Hypothalamus (tissue), 51 donors: ENCODE measurements around the gene RABEPK.
"Not testable (repeated sequence)": the region's sequence is repeated elsewhere in the genome, so short reads cannot be mapped to it uniquely, and the experiment has no call there.

Experiments
- DNase-seq, 51 donors: peaks; one replicate each; lab custom pipeline; 2025; lab: John Stamatoyannopoulos, UW

RABEPK gene

DNA sequence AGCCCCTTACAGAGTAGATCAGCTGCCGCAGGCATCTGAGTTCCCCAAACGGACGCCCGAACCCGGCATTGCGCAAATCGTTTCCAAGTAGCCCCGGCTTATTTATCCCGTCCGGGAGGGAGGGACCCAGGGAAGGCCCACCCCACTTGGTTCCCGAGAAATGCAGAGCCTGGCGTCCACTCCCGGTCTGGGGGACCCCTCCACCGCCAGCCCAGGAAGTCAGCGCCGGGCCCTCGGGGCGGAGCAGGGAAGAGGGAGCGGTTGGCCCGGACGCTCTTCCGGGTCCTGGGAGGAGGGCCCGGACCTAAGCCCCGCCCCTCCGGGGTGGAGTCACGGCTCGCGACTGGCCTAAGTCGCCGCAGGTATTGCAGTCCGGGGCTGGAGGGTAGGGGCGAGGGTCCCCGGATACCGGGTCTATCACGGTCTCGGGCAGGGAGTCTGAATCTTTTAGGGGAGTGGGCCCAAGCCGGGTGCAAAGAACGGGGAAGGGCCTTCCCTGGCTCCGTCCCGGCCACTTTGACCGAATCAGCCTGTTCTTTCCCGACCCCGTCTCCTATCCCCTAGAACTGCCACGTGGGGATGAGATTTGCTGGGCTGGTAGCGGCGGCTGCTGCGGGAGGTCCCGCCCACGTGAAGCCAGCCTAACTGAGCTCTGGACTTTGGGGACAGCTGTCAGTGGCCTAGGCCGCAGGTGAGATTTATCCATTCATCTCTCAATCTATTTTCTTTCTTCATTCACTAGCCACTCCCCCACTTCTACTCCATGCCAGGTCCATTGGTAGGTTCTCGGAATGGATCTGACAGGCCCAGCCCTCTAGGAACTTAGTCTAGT, at the start of gene RABEPK:
Gene RABEPK, plus strand, starts transcription at position 327 of the 832 bp plus-strand sequence. CDS start 2,472 bp downstream, outside the sequence.
- peak; percentile 49 to 93 (median 83) for DNase-seq

DNA sequence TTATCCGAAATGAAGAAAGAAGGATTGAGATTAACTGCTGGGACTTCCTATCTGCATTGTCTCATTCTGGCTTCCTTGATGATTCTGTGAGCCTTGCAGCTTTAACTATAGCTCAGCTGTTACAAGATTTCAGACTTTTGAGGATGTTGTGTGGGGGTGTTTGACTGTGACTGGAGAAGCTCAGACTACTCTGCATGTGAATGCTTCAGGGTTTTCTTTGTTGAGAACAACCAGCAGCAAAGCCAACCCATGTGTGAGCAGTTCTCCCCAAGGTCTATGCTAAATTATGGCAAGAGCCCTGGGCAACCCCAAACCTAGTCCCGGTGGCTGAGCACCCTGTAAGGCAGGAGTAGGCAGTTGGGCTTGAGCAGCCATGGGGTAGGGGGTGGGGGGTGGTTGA, 48.6 kb upstream of the RABEPK start:
- DNase-seq: peak in 1 of 51 donors; percentile 19

DNA sequence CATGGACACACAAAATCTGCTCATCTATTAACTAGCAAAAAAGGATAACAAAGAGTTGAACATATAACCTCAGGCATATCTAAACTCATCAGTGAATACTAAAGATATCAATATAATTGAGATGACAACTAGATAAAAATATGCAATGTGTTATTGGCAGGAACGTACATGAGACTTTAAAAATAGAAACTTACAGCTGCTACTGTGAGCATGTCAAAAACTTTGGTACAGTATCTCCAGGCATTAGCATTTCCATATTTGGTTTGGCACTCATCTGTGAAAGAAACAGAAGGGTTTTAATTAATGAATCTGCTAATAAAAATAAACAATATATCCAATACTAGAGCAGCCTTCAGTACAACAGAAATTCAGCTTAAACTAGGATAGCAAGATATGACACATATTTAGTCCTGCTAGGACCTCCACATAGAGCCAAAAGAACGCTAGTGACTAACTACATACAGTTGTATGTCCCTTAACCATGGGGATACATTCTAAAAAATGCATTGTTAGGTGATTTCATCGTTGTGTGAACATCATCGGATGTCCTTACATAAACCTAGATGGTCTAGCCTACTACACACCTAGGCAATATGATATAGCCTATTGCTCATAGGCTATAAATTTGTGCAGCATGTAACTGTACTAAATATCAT, 46.5 kb upstream of the RABEPK start:
- no peak for DNase-seq

- no peak for DNase-seq
Observed at GRCh38 chr9:125156551-125156950, 43.8 kb upstream of the RABEPK start.

DNA sequence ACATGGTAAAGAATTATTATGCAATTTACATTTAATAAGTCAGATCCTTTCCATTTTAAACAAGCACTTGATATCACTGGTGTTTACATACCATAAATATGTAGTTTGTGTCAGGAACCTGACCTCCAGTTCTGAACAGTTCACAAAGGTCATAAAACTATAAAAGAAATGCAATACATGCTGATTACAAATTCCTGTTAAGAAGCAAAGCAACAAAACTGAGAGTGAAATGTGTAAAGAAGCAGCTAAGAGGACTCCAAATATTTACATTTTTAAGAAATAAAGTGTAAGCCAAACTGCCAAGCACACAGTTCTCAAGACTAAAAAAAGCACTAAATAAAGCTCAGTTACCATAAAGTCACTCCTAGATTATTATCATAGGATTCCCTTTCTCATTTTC, 39.6 kb upstream of the RABEPK start:
- DNase-seq: no peak

- no peak for DNase-seq
Observed at GRCh38 chr9:125161284-125161918, 38.9 kb upstream of the RABEPK start.

DNA sequence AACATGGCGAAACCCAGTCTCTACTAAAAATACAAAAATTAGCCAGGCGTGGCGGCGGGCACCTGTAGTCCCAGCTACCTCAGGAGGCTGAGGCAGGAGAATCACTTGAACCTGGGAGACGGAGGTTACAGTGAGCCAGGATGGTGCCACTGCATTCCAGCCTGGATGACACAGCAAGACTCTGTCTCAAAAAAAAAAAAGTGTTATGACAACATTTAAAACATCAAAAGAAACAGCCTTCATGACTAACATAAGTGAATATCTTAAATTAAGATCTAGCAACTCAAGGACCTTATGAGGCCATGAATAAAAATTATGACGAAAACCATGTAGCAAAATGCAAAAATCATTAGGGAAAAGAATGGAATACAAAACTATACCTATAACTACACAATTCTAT, 37.5 kb upstream of the RABEPK start:
- DNase-seq: not testable (repeated sequence)

GRCh38 chr9:125166762-125167161, 33.6 kb upstream of the RABEPK start:
- DNase-seq: no peak

- DNase-seq: no peak
Observed at GRCh38 chr9:125169895-125170294, 30.4 kb upstream of the RABEPK start.

GRCh38 chr9:125172031-125172755, 28.1 kb upstream of the RABEPK start:
- DNase-seq: no peak

DNA sequence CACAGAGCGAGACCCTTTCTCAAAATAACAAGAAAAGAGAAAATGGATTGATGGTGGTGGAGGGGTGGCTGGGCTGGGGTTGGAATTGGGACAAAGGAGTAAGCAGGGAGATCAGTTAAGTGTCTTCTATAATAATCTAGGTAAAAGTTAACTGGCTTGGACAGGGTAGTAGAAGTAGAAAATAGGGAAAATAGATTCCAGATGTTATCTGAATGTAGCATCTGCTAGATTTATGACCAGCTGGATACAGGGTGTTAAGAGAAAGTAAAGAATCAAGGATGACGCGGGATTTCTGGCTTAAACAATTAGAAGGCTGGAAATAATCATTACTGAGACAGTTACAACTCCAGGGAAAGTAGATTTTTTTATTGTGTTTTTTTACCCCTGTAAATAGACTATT, 23.7 kb upstream of the RABEPK start:
- no peak for DNase-seq

- DNase-seq: no peak
Observed at GRCh38 chr9:125177888-125178287, 22.5 kb upstream of the RABEPK start.

DNA sequence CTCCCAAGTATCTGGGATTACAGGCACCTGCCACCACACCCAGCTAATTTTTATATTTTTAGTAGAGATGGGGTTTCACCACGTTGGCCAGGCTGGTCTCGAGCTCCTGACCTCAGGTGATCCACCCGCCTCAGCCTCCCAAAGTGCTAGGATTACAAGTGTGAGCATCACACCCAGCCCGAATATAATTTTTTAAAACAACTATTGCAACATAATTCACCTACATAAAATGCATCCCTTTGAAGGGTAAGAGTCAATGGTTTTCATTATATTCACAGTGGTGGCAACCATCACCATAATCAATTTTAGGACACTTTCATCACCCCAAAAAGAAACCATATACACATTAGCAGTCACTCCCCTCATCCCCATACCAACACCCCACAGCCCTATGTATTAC, 20.6 kb upstream of the RABEPK start:
- not testable (repeated sequence) for DNase-seq

GRCh38 chr9:125180876-125181275, 19.5 kb upstream of the RABEPK start:
- no peak for DNase-seq

- DNase-seq: not testable (repeated sequence)
Observed at GRCh38 chr9:125181756-125182155, 18.6 kb upstream of the RABEPK start.

GRCh38 chr9:125183054-125183453, 17.3 kb upstream of the RABEPK start:
- no peak for DNase-seq

DNA sequence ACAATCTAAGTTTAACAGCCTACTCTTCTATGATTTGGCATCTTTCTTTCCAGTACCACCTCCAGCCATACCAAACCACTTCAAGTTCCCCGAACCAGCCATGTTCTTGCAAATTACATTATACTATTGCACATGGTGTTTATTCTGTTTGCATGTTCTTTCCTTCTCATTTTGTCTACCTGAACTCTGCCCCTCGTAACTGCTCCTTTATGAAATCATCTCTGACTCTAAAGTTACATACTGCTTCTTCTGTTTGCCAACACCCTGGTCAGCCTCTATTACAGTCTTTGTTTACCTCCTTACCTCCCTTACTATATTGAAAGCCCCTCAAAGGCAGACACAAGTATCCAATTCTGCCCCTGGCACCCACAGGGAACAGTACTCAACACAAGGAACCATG, 16.8 kb upstream of the RABEPK start:
- no peak for DNase-seq

DNA sequence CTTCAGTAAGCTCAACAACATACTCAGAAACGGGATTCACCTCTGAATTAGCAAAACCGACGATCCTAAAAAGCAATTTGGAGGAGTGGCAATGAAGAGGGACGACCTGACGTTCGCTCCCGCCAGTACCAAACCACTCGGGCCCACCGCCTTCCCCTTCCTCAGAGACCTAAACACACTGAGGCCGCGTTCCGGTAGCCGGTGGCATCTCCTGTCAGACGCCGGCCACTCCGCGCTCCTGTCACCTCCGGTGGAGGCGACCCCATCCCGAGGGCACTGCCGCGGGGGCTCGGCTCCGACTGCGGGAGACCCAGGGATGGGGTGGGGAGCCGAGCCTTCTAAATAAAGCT, 11.4 kb upstream of the RABEPK start:
- peak in 6 of 51 donors; percentile 18 to 40 (median 30) for DNase-seq

- DNase-seq: peak; percentile 62 to 98 (median 95)
Observed at GRCh38 chr9:125189361-125190289, 10.7 kb upstream of the RABEPK start, which contains the start of gene PPP6C. TSS of gene PPP6C (minus strand) at chr9:125189803. CDS start at chr9:125189718, 85 bp downstream.

GRCh38 chr9:125190361-125190801, 10.0 kb upstream of the RABEPK start:
- peak in 1 of 51 donors; percentile 12 for DNase-seq
